Memory B cell (primary cell): ENCODE measurements around the gene ASPN.

Source experiments
- ATAC-seq: fragments of 150-1000 bp; cut with Tn5 transposase; 2 replicates; pipeline ENCODE4 v1.10.0; 2021; ENCODE audit warnings: low read depth, mild to moderate bottlenecking, moderate library complexity
- DNase-seq, 2 donors: peaks; one replicate each; pipeline ENCODE4 v3.0.0; 2022; ENCODE audit warnings: low spot score in 2 of 2
- H3K27ac Mint-ChIP-seq: one replicate; pipeline ENCODE4 v1.8.0; 2022; ENCODE audit warnings: mild to moderate bottlenecking, moderate library complexity, mixed read lengths
- H3K27me3 Mint-ChIP-seq: one replicate; pipeline ENCODE4 v1.8.0; 2022; ENCODE audit warnings: mixed read lengths
- H3K36me3 Mint-ChIP-seq: one replicate; pipeline ENCODE4 v1.8.0; 2022; ENCODE audit warnings: mild to moderate bottlenecking, mixed read lengths
- H3K4me1 Mint-ChIP-seq: one replicate; pipeline ENCODE4 v1.8.0; 2022; ENCODE audit warnings: mixed read lengths
- H3K4me3 Mint-ChIP-seq: one replicate; pipeline ENCODE4 v1.8.0; 2022; ENCODE audit warnings: mild to moderate bottlenecking, moderate library complexity, mixed read lengths
- H3K9me3 Mint-ChIP-seq: one replicate; pipeline ENCODE4 v1.8.0; 2022; ENCODE audit warnings: mixed read lengths

ASPN gene

DNA sequence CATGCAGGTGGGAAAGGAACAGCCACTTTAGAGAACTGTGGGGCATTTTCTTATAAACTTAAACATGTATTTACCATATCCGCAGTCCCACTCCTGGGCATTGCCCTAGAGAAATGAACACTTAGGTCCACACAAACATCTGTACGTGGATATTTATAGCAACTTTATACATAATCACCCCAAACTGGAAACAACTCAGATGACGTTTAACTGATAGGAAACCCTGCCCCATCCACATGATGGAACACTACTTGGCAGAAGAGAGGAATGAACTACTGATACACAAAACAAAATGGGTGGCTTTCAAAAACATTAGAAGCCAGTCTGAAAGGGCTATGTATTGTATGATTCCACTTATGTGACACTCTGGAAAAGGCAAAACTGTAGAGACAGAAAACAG lies 31.0 kb upstream of the ASPN start:
- H3K4me1 Mint-ChIP-seq = peaks cover 2% of the 10 kb centered on the region
- H3K27me3 Mint-ChIP-seq = no peaks in the 10 kb centered on the region
- ATAC-seq (no peak), DNase-seq (no peak)
- H3K36me3 Mint-ChIP-seq = peaks cover 2% of the 10 kb centered on the region
- no peaks in the 10 kb centered on the region for H3K9me3 Mint-ChIP-seq
- H3K27ac Mint-ChIP-seq = no peak overlapping the region
- no peak overlapping the region for H3K4me3 Mint-ChIP-seq

DNA sequence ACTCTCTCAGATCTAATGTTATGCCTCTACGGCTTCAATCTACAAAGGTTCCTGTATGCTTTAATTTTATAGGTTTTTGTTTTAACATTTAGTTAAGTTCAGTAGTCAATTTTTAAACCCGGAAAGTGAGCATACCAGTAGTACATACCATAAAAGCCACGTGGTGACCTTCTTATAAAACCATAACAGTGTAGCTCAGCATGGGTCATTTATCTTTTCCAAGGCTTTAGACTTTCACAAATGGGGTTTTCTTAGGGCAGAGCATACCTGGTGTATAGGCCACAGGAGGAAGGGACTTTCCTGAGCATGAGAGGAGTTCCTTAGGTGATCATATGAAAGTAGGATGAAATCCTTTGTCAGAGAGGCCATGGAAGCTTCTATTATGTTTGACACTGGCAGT lies 30.3 kb upstream of the ASPN start:
- DNase-seq (no peak), ATAC-seq (no peak)
- H3K27ac Mint-ChIP-seq = no peak overlapping the region

DNA sequence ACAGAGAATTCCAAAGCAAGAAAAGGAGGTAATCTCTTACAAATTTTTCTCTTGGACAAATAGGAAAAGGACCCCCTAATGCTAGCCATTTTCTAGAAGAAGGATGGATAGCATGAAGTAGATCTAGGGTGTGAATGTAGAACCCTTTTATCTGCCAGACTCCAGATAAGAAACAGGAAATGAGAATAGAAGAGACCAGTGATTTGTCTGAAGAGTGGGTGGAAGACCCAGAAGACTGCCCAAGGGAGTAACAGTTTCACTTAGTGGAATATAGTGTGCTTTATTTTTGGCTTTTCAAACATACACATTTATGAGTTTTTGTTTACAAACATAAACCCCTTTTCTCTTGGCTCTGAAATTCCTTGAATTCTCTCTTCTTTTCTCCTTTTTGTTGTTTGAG lies 28.4 kb upstream of the ASPN start:
- no peaks in the 10 kb centered on the region for H3K9me3 Mint-ChIP-seq
- no peak overlapping the region for H3K27ac Mint-ChIP-seq
- H3K36me3 Mint-ChIP-seq = peaks cover 2% of the 10 kb centered on the region
- no peaks in the 10 kb centered on the region for H3K27me3 Mint-ChIP-seq
- peaks cover 2% of the 10 kb centered on the region for H3K4me1 Mint-ChIP-seq
- no peak for ATAC-seq
- H3K4me3 Mint-ChIP-seq = no peak overlapping the region
- no peak for DNase-seq

More for the DNA sequence above, 30.3 kb upstream of the ASPN start:
- Mint-ChIP-seq H3K4me3 (no peak overlapping the region), H3K9me3 (no peaks in the 10 kb centered on the region), H3K27me3 (no peaks in the 10 kb centered on the region), H3K4me1 (peaks cover 2% of the 10 kb centered on the region), H3K36me3 (peaks cover 2% of the 10 kb centered on the region)

DNA sequence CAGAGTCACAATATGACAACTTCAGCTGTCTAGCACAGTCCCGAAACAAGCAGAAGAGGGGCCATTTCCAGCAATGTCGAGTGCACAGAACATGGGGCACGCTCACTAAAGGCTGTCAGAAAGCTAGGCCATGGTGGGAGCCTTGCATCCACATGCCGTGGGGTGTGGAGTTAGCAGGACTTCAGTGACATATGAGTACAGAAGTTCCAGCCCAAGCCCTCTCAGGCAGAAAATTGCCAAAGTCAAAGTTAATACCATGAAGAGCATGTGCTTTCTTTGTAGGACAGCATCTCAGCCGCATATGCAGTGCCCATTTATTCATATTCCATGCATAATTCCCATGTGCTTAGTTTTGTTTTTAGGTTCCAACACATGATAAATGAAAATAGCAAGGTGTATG lies 26.7 kb upstream of the ASPN start:
- Mint-ChIP-seq H3K27ac (no peak overlapping the region), H3K9me3 (no peaks in the 10 kb centered on the region), H3K4me3 (no peak overlapping the region), H3K36me3 (no peaks in the 10 kb centered on the region), H3K27me3 (no peaks in the 10 kb centered on the region), H3K4me1 (peaks cover 2% of the 10 kb centered on the region)
- ATAC-seq = no peak
- DNase-seq = no peak

DNA sequence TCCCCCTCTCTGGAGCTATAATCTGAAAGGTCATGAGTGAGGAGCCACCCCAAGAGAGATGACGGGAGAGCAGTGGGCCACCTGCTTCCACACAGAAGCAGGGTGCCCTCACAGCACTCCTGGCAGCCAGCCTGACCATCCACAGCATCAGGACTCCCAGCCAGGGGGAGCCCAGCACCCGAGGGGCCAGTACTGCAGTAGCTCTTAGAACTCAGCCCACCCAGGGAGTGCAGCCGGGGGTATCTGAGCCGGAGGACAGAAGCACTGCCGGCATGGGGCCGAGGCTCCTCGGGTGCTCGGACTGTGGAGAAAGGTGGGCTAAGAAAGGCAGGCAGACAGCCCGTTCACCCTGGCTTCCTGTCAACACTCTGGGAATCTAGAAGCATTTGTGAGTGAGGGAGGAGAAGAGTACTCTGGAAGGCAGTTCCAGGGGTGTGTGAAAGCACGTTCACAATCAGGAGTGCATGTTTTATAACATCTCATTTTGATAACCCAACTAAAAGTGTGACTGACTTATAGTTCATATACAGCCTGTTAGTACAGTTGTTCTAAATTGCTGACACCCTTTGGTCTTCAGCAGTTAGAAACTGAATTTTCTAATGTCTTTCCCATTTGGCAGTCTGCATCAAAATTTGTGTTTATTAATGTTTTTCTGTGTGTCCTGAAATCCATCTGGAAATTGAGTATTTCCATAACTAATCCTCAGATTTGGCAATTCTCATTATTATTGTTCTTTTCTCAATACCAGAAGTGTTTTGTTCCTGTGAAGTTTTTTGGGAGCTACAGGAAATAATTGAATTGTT lies 25.9 kb upstream of the ASPN start:
- DNase-seq = no peak
- H3K4me3 Mint-ChIP-seq = no peak overlapping the region
- no peak for ATAC-seq
- no peak overlapping the region for H3K27ac Mint-ChIP-seq
- H3K27me3 Mint-ChIP-seq = no peaks in the 10 kb centered on the region
- no peaks in the 10 kb centered on the region for H3K36me3 Mint-ChIP-seq
- H3K9me3 Mint-ChIP-seq = no peaks in the 10 kb centered on the region
- H3K4me1 Mint-ChIP-seq = peaks cover 2% of the 10 kb centered on the region

DNA sequence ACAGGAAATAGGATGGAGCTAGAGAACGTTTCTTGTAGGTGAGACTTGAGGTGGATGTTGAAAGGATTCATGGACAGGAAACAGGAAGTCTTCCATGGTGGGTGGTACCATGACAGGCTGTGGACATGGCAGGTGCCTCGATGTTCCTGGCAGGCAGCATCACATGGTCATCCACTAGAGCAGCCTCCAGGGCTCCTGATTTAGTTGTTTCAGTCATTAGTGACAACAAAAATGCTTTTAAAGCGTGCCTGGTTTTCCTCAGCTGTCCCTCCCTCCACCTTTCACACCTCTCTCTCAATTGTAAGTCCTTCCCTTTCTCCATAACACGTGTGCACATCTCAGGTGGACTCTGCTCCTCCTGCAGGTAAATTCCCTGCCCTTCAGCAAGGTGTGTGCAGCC lies 25.2 kb upstream of the ASPN start:
- ATAC-seq (no peak), DNase-seq (no peak)
- Mint-ChIP-seq H3K27ac (no peak overlapping the region), H3K4me3 (no peak overlapping the region), H3K27me3 (no peaks in the 10 kb centered on the region), H3K36me3 (no peaks in the 10 kb centered on the region), H3K4me1 (peaks cover 2% of the 10 kb centered on the region), H3K9me3 (no peaks in the 10 kb centered on the region)

DNA sequence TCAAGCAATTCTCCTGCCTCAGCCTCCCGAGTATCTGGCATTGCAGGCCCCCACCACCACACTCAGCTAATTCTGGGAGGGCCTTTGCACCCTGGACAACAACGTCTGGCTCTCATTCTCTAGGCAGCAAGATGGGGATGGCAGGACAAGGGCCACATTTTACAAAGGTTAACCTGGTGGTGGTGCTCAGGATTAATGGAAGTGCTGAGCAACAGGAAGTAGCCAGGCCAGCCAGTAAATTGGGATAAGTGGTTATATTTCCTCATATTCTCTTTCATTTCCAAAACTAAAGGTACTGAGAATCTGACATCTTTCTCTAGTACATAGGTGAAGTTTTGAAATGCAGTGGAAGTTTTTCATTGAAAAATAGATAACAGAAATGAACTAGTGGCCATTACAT lies 24.7 kb upstream of the ASPN start:
- ATAC-seq = no peak
- H3K4me1 Mint-ChIP-seq = peaks cover 2% of the 10 kb centered on the region
- DNase-seq = no peak
- H3K27ac Mint-ChIP-seq = no peak overlapping the region
- no peaks in the 10 kb centered on the region for H3K36me3 Mint-ChIP-seq
- H3K4me3 Mint-ChIP-seq = no peak overlapping the region
- H3K27me3 Mint-ChIP-seq = no peaks in the 10 kb centered on the region
- H3K9me3 Mint-ChIP-seq = no peaks in the 10 kb centered on the region

DNA sequence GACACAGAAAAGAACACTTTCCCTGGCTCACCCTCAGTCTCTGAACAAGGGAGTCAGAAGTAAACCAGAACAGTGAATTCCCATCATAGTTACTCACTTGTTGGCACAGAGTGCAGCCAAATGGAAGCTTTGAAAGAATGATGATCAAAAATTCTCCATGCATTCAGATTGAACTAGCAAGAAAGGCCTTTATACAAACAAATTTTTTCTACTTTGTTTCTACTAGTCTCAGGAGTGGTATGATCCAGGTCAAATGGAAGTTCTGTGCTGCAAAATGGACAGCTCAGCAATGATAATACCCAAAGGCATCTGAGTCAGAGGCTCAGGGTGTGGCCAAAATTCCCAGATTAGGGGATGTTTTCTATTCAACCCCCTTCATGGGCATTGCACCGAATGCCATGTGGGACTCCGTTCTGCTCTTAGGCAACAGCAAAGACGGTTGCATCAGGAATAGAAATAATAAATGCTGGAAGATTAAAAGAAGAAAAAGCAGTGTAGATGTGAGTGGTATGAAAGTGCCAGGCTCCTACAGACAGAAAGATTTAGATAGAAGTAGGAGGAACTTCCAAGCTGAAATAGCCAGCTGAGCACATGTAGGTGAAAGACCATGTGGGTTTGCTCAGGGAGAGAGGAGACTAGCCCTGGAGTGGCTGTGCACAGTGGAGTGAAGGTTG lies 24.0 kb upstream of the ASPN start:
- H3K4me1 Mint-ChIP-seq = peaks cover 2% of the 10 kb centered on the region
- H3K27me3 Mint-ChIP-seq = no peaks in the 10 kb centered on the region
- H3K27ac Mint-ChIP-seq = no peak overlapping the region
- ATAC-seq (no peak), DNase-seq (no peak)
- H3K4me3 Mint-ChIP-seq = no peak overlapping the region
- H3K9me3 Mint-ChIP-seq = no peaks in the 10 kb centered on the region
- no peaks in the 10 kb centered on the region for H3K36me3 Mint-ChIP-seq

DNA sequence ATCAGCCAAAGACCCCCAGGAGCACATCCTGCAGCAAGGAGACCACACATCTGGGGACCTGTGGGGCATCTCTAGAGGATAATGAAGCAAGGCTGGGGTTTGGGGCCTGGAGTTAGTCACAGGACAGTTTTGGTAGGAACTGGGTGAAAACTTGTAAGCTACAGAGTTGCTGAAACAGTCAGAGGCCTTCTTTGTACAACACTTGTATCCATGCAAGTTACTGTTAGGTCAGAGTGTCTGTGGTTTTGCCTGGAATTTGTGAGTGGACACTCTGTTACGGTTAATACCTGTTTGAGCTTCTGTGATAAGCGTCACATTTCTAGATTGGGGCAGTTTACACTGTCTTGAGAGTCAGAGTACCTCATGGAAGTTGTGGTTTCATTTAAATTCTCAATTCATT lies 22.6 kb upstream of the ASPN start:
- Mint-ChIP-seq H3K9me3 (no peaks in the 10 kb centered on the region), H3K4me3 (no peak overlapping the region), H3K36me3 (no peaks in the 10 kb centered on the region), H3K4me1 (no peaks in the 10 kb centered on the region), H3K27me3 (no peaks in the 10 kb centered on the region), H3K27ac (no peak overlapping the region)
- ATAC-seq (no peak), DNase-seq (no peak)

DNA sequence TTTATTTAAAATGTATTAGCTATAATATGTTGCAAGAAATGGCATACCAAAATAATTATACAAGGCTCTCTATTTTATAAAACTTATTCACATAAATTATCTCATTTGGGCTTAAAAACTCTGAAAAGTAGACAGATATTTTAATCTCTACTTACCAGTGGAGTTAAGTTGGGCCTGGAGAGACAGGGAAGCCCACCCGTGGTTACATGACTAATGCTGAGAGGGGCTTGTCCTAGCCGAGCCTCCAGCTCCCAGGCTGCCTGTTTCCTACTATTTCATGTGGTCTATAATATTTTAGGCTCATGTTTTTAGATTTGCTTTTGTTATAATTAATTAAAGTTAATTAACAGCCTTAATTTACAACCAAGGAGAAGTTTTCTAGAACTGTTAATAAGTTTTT lies 20.9 kb upstream of the ASPN start:
- no peak for ATAC-seq
- Mint-ChIP-seq H3K27ac (no peak overlapping the region), H3K27me3 (no peaks in the 10 kb centered on the region), H3K9me3 (no peaks in the 10 kb centered on the region), H3K4me1 (no peaks in the 10 kb centered on the region), H3K36me3 (no peaks in the 10 kb centered on the region), H3K4me3 (no peak overlapping the region)
- no peak for DNase-seq

DNA sequence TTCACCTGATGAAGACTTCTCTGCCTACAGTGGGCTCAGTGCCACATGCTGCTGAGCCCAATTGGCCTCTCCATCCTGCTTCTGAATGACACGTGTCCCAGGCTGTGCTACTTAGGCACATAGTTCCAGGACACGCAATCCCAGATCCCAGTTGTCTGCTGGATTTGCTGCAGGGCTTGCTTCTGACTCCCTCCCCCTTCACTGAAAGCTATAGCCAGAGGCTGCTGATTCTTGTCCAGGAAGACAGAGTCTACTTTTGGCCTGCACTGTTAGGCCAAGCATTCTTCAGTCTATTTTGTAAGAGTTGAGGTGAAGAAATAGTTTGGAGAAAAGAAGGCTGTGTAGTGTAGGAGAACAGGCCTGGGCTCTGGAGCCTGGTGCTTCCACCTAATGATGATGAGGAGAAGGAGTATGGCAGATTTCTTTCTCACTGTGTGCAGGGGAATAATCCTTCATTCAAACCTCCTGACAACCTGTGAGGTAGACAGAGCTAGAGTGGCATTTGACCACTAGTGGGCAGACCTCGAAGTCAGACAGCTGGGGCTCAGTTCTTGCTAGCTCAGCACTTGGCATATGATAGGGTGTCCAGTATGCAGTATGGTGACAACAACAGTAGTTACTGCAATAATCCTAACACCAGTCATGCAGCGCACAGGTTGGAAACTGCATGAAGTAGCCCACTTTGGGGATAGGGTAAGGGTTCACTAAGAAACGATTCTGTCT lies 19.5 kb upstream of the ASPN start:
- H3K27me3 Mint-ChIP-seq = no peaks in the 10 kb centered on the region
- DNase-seq (no peak), ATAC-seq (no peak)
- H3K9me3 Mint-ChIP-seq = no peaks in the 10 kb centered on the region
- H3K4me3 Mint-ChIP-seq = no peak overlapping the region
- no peaks in the 10 kb centered on the region for H3K36me3 Mint-ChIP-seq
- no peaks in the 10 kb centered on the region for H3K4me1 Mint-ChIP-seq
- H3K27ac Mint-ChIP-seq = no peak overlapping the region

DNA sequence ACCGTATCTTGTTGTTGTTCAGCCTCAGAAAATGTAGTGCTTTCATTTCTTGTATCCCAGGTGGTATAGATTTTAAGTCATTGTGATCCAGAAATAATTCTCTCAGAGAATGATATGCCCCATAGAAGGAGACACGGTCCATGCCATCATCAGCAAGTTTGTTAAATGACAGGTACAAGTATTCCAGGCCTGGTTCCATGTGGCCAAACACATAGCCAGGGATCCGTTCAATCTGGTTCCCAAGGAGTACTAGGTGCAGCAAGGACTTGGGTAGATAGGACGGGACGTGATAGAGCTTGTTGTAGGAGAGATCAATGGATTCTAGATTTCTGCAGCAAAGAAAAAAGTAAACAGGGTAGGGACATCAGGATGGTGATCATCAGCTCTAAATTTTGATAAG lies 18.4 kb upstream of the ASPN start:
- no peak for DNase-seq
- Mint-ChIP-seq H3K9me3 (no peaks in the 10 kb centered on the region), H3K36me3 (no peaks in the 10 kb centered on the region)

DNA sequence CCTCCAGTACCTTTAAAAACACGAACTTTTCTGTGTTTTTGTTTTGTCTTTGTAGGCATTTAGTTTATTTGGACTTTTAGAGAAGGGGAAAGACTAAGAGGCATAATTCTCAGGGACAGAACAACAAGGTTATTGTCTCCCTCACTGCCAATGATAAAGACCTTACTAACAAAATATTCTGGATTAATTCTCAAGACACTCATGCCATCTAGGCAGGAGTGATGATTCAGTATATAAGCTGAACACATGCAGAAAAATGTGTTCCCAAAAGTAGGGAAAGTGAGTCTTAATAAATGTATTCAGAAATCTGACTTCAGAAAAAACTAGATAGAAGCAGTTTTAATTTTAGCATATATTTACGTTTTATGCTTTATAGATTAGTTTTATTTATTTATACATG lies 17.4 kb upstream of the ASPN start:
- Mint-ChIP-seq H3K36me3 (no peaks in the 10 kb centered on the region), H3K4me1 (no peaks in the 10 kb centered on the region), H3K9me3 (no peaks in the 10 kb centered on the region), H3K27ac (no peak overlapping the region), H3K4me3 (no peak overlapping the region), H3K27me3 (no peaks in the 10 kb centered on the region)
- ATAC-seq (no peak), DNase-seq (no peak)

More for the DNA sequence above, 18.4 kb upstream of the ASPN start:
- Mint-ChIP-seq H3K4me3 (no peak overlapping the region), H3K27me3 (no peaks in the 10 kb centered on the region), H3K4me1 (no peaks in the 10 kb centered on the region), H3K27ac (no peak overlapping the region)
- ATAC-seq = no peak

DNA sequence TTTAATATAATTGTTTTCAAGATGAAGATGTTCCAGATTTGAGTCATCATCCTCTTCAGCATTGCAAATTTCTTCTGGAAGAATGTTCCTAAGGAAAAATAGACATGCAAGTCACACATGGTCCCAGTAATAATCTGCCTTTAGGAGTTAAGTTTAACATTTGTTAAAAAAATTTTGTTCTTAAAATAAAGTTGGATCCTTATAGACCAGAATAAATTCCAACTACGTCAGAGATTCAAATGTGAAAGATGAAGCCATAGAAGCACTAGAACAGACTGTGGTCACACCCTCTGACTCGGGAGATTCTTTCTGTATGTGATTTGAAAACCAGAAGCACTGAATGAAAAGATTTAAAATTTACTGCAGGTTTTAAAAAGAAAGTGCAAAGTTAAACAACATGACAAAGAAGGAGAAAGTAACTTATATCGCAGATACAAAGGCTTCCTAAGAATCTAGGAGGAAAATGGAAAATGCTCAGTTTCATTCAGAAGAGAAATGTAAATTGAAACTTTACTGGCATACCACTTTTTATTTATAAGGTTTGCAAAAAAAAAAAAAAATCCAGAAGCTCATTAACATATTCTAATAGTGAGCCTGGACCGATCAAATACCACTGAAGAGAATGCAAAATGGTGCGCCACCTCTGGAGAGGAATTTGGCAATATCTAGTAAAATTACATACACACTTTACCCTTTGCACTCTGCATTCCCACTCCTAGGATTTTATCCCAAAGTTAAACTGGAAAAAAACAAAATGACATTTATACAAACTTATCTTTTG lies 14.3 kb upstream of the ASPN start:
- H3K27me3 Mint-ChIP-seq = no peaks in the 10 kb centered on the region
- H3K27ac Mint-ChIP-seq = no peak overlapping the region
- H3K36me3 Mint-ChIP-seq = no peaks in the 10 kb centered on the region
- ATAC-seq (no peak), DNase-seq (no peak)
- no peaks in the 10 kb centered on the region for H3K9me3 Mint-ChIP-seq
- H3K4me3 Mint-ChIP-seq = no peak overlapping the region
- H3K4me1 Mint-ChIP-seq = no peaks in the 10 kb centered on the region
